Smooth muscle cell (in vitro differentiated cells): ENCODE results near the gene SLC66A1. TPM values are rescaled to one million over a fixed set of nuclear protein-coding genes. Genes with fewer than 3 reads are reported as not detected.

Experiments
- DNase-seq: peaks from one replicate; lab custom pipeline; 2025; ENCODE audit not compliant: unreplicated experiment; lab: John Stamatoyannopoulos, UW
- H2AFZ ChIP-seq: fragments of 200-600 bp; sonication (generic); 2 replicates; pipeline ENCODE4 v1.6.0; 2016; ENCODE audit warnings: antibody characterized with exemption, low read depth, mild to moderate bottlenecking
- H3F3A ChIP-seq: fragments of 200-600 bp; sonication (generic); 2 replicates; pipeline ENCODE4 v1.6.0; 2017; ENCODE audit warnings: antibody characterized with exemption, low read depth
- H3K27ac ChIP-seq: fragments of 200-600 bp; sonication (generic); 2 replicates; pipeline ENCODE4 v1.5.1; 2016; ENCODE audit warnings: low read depth, mild to moderate bottlenecking
- H3K27me3 ChIP-seq: fragments of 200-600 bp; sonication (generic); 2 replicates; pipeline ENCODE4 v1.6.1; 2016; ENCODE audit warnings: low read depth, mild to moderate bottlenecking
- H3K36me3 ChIP-seq: fragments of 200-600 bp; sonication (generic); 2 replicates; pipeline ENCODE4 v1.5.1; 2016; ENCODE audit warnings: low read depth
- H3K4me1 ChIP-seq: fragments of 200-600 bp; sonication (generic); 2 replicates; pipeline ENCODE4 v1.5.1; 2016; ENCODE audit warnings: low read depth
- H3K4me2 ChIP-seq: fragments of 200-600 bp; sonication (generic); 2 replicates; pipeline ENCODE4 v1.6.0; 2016; ENCODE audit warnings: mild to moderate bottlenecking
- H3K4me3 ChIP-seq: fragments of 200-600 bp; sonication (generic); 2 replicates; pipeline ENCODE4 v1.5.1; 2016; ENCODE audit warnings: mild to moderate bottlenecking
- H3K79me2 ChIP-seq: fragments of 200-600 bp; sonication (generic); 2 replicates; pipeline ENCODE4 v1.6.0; 2016; ENCODE audit warnings: low read depth, mild to moderate bottlenecking
- H3K9ac ChIP-seq: fragments of 200-600 bp; sonication (generic); 2 replicates; pipeline ENCODE4 v1.6.0; 2016; ENCODE audit warnings: low read depth
- H3K9me3 ChIP-seq: fragments of 200-600 bp; sonication (generic); replicated peaks from 2 replicates; pipeline ENCODE4 v1.5.1; 2016; ENCODE audit warnings: low read depth
- H4K20me1 ChIP-seq: fragments of 200-600 bp; sonication (generic); 2 replicates; pipeline ENCODE4 v1.6.0; 2016; ENCODE audit warnings: low read depth
- WGBS: methylation state at CpG from one replicate; pipeline ENCODE4 v1.1.7; 2016; ENCODE audit warnings: low lambda C conversion rate; 5-methylcytosine and 5-hydroxymethylcytosine counted together
- polyA plus RNA-seq: library from polyadenylated mRNA; unstranded; fragments of >200 nt; fragmentation: Nextera tagmentation; extraction: Ambion mirVana; gene quantifications from 2 replicates; pipeline ENCODE4 v1.2.1, GENCODE V29; 2016
- total RNA-seq: library from RNA; depleted of rRNA; stranded (reverse); fragments of >200 nt; gene quantifications from 2 replicates; pipeline ENCODE4 v1.2.3, GENCODE V29; 2014
- TF ChIP-seq, protein P1 (sequence below): fragments of 200-600 bp; sonication (generic); IDR thresholded peaks from 2 replicates; pipeline ENCODE4 v1.5.1; 2017; ENCODE audit warnings: borderline replicate concordance, mild to moderate bottlenecking, antibody characterized with exemption; ENCODE audit not compliant: insufficient read depth, poor library complexity, severe bottlenecking

Gene SLC66A1
- total and polyA plus RNA-seq, 2 experiments from 2014 or later: 21.9 to 23.9 TPM

DNA sequence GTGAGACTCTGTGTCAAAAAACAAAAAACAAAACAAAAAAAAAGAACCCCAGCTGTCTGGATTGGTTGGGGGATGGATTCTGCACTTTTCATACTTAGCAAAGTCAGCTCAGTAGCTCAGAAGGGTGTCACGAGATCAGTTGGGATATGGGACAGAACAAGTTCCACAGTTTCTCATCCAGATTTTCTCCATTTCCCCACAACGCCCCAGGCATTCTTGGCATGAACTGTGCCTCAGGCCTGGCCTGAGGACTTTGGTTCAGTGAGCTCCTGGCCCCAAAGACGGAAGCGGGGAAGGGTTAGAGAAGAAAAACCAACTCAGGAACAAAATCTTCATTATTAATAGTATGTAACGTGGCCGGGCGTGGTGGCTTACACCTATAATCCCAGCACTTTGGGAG, 2.1 kb upstream of the SLC66A1 start:
- no peak for DNase-seq
- TF ChIP-seq, protein P1, sequence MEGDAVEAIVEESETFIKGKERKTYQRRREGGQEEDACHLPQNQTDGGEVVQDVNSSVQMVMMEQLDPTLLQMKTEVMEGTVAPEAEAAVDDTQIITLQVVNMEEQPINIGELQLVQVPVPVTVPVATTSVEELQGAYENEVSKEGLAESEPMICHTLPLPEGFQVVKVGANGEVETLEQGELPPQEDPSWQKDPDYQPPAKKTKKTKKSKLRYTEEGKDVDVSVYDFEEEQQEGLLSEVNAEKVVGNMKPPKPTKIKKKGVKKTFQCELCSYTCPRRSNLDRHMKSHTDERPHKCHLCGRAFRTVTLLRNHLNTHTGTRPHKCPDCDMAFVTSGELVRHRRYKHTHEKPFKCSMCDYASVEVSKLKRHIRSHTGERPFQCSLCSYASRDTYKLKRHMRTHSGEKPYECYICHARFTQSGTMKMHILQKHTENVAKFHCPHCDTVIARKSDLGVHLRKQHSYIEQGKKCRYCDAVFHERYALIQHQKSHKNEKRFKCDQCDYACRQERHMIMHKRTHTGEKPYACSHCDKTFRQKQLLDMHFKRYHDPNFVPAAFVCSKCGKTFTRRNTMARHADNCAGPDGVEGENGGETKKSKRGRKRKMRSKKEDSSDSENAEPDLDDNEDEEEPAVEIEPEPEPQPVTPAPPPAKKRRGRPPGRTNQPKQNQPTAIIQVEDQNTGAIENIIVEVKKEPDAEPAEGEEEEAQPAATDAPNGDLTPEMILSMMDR: no peak
- Histone ChIP-seq H3K36me3 (no peaks in the 10 kb centered on the region), H3K4me1 (peaks cover 3% of the 10 kb centered on the region), H2AFZ (no peak overlapping the region), H3K4me3 (no peak overlapping the region), H3K27ac (no peak overlapping the region), H3K27me3 (no peaks in the 10 kb centered on the region), H3K9me3 (no peaks in the 10 kb centered on the region), H3F3A (no peaks in the 10 kb centered on the region), H3K79me2 (peaks cover 4% of the 10 kb centered on the region), H3K4me2 (no peak overlapping the region), H3K9ac (no peak overlapping the region), H4K20me1 (peaks cover 28% of the 10 kb centered on the region)
- 96% methylated on average over 7 of the region's 7 CpGs for WGBS

DNA sequence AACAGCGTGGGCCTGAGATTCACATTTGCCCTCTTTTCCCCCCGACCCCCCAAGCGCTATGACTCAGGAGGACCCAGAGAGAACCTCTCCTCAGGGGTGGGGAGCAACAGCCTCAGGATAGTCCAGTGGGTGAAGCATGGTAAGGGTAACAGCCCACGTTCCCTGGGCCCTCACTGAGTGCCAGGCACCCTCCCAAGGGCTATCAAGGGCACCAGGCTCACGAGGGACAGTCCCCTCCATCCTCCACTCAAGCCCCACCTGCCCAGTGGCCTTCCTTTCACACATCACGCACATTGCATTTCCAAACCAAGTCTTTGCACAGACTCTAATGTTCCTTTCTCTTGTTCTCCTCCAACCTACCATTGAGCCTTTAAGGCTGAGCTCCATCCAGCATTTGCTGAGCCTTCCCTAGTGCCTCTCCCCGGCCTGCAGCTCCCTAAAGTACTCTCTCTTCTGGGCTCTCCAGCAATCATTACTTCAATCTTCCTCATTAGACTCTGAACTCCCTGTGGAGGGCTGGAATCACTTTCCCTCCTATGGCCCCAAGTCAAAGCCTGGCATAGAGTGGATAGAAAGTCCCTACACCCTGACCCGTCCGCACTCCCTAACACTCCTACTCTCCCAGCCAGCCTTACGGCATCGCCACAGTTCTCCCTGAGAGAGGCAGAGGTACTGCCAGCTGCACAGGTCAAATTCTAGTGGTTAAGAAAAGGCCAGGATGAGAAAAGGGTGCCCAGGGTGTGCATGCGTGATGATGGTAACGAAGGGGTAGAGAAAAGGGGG, 1.2 kb upstream of the SLC66A1 start:
- Histone ChIP-seq H3K79me2 (peaks cover 4% of the 10 kb centered on the region), H3K27me3 (no peaks in the 10 kb centered on the region), H3K4me1 (peaks cover 3% of the 10 kb centered on the region), H3K36me3 (no peaks in the 10 kb centered on the region), H3K4me2 (peak overlapping the region; percentile 97), H3F3A (no peaks in the 10 kb centered on the region), H3K4me3 (peak overlapping the region; percentile 94), H3K9me3 (no peaks in the 10 kb centered on the region), H3K27ac (peak overlapping the region; percentile 35), H4K20me1 (peaks cover 28% of the 10 kb centered on the region), H3K9ac (peak overlapping the region; percentile 84), H2AFZ (no peak overlapping the region)
- WGBS: 56% methylated on average over 13 of the region's 13 CpGs
- DNase-seq: no peak
- TF ChIP-seq, protein P1: no peak

DNA sequence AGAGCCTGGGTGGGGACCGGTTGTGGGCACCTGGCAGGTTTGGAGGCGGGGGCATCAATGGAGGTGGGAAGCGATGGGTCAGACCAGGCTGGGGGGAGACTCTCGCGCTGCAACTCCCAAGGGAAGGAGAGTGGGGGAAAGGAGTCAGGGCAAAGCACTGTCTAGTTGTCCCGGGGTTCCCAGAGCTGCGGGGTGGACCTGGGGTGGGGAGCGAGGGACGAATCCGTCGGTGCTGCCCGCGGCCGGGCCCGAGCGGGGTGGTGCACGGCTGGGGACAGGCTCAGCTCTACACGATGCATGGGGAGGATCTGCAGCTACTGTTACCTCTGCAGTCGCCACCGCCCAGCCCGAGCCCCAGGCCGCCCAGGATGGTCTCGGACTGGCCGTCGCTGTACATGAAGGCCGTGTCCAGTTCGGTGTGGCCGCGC, 609 bp upstream of the SLC66A1 start:
- TF ChIP-seq, protein P1: no peak
- no peaks in the 10 kb centered on the region for H3K27me3 ChIP-seq
- H3F3A ChIP-seq: no peaks in the 10 kb centered on the region
- peaks cover 28% of the 10 kb centered on the region for H4K20me1 ChIP-seq
- peak overlapping the region; percentile 94 for H3K4me3 ChIP-seq
- peaks cover 4% of the 10 kb centered on the region for H3K79me2 ChIP-seq
- H2AFZ ChIP-seq: peak overlapping the region; percentile 62
- peak overlapping the region; percentile 97 for H3K4me2 ChIP-seq
- under 1% methylated on average over 29 of the region's 29 CpGs for WGBS
- H3K4me1 ChIP-seq: peaks cover 3% of the 10 kb centered on the region
- peak overlapping the region; percentile 84 for H3K9ac ChIP-seq
- no peaks in the 10 kb centered on the region for H3K36me3 ChIP-seq
- no peaks in the 10 kb centered on the region for H3K9me3 ChIP-seq
- H3K27ac ChIP-seq: peak overlapping the region; percentile 35
- no peak for DNase-seq
